Measurements from ENCODE around the gene NPC1L1. TPM values are rescaled to one million over a fixed set of nuclear protein-coding genes. Genes with fewer than 3 reads are reported as not detected.

NPC1L1 gene
- total RNA-seq, 3 donors from 2014 or later (not counting 1 experiment from before 2014, with no cell fraction given): 0.10 to 0.16 TPM; not detected in 1

- ATAC-seq (peak in 2 of 3 donors; percentile 33 to 39), DNase-seq (no peak)
- Mint-ChIP-seq H3K27ac (peak overlapping the region in 1 of 2 donors; percentile 77), H3K9me3 (no peaks in the 10 kb centered on the region), H3K27me3 (ENCODE audit: low read depth in 2 of 2) (no peaks in the 10 kb centered on the region), H3K4me1 (peaks cover 13% of the 10 kb centered on the region in 2 donors), H3K36me3 (no peaks in the 10 kb centered on the region), H3K4me3 (no peak overlapping the region)
- TF ChIP-seq CTCF (IDR thresholded peaks at IDR 0.05): no peak
- H3K36me3 ChIP-seq (ENCODE audit: control insufficient read depth, insufficient read depth, low read length): peaks cover 66% of the 10 kb centered on the region
- H3K4me1 ChIP-seq (ENCODE audit: control insufficient read depth, insufficient read depth, low read length): peaks cover 2% of the 10 kb centered on the region
- H3K27me3 ChIP-seq (ENCODE audit: control insufficient read depth, insufficient read depth, low read length): no peaks in the 10 kb centered on the region
- no peak overlapping the region for H3K4me3 ChIP-seq (ENCODE audit: low read length)
- 82% methylated on average over 12 of the region's 16 CpGs for WGBS (ENCODE audit: insufficient coverage)
- H3K27ac ChIP-seq (ENCODE audit: low read length): no peak overlapping the region
- H3K9me3 ChIP-seq (ENCODE audit: control insufficient read depth, insufficient read depth, low read length): no peaks in the 10 kb centered on the region
- intact Hi-C loops (cut with micrococcal nuclease): no loop called here
Measured at GRCh38 chr7:44565795-44566559, 24.8 kb upstream of the NPC1L1 start.

GRCh38 chr7:44565097-44565794 lies 24.1 kb upstream of the NPC1L1 start:
- Mint-ChIP-seq H3K4me1 (peaks cover 13% of the 10 kb centered on the region in 2 donors), H3K27me3 (ENCODE audit: low read depth in 2 of 2) (no peaks in the 10 kb centered on the region), H3K4me3 (no peak overlapping the region), H3K9me3 (no peaks in the 10 kb centered on the region), H3K27ac (peak overlapping the region; percentile 6 to 77), H3K36me3 (no peaks in the 10 kb centered on the region)
- TF ChIP-seq CTCF (IDR thresholded peaks at IDR 0.05): peak; percentile 92
- H3K36me3 ChIP-seq (ENCODE audit: control insufficient read depth, insufficient read depth, low read length): peaks cover 60% of the 10 kb centered on the region
- no peak overlapping the region for H3K4me3 ChIP-seq (ENCODE audit: low read length)
- DNase-seq: peak; percentile 59 to 79
- H3K9me3 ChIP-seq (ENCODE audit: control insufficient read depth, insufficient read depth, low read length): no peaks in the 10 kb centered on the region
- WGBS (ENCODE audit: insufficient coverage): 71% methylated on average over 13 of the region's 13 CpGs
- ATAC-seq: peak; percentile 82 to 98 (median 92)
- H3K27ac ChIP-seq (ENCODE audit: low read length): no peak overlapping the region
- intact Hi-C loops (cut with micrococcal nuclease): no loop called here
- H3K27me3 ChIP-seq (ENCODE audit: control insufficient read depth, insufficient read depth, low read length): no peaks in the 10 kb centered on the region
- H3K4me1 ChIP-seq (ENCODE audit: control insufficient read depth, insufficient read depth, low read length): peaks cover 2% of the 10 kb centered on the region

DNA sequence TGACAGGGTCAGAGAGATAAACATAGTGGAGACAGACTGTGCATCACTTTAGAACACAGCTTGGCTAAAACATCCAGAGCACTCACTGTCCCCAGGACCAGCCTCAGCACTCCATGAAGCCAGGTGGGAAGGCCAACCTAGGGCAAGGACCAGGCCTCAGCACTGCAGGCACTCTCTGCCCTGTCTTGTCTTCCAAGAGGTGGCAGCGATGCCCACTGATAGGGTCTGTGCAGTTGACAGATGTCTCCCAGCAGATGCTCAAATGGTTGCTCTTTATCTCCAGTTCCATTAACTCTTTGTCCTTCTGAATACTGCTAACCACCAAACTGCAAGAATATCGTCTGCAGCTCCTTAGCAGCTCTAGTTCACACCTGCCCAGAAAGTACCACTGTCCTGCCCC lies 23.5 kb upstream of the NPC1L1 start:
- H3K9me3 ChIP-seq (ENCODE audit: control insufficient read depth, insufficient read depth, low read length): no peaks in the 10 kb centered on the region
- no peak for DNase-seq
- Mint-ChIP-seq H3K9me3 (no peaks in the 10 kb centered on the region), H3K27me3 (ENCODE audit: low read depth in 2 of 2) (no peaks in the 10 kb centered on the region), H3K27ac (peak overlapping the region in 1 of 2 donors; percentile 77), H3K4me1 (peaks cover 13% of the 10 kb centered on the region in 2 donors), H3K36me3 (no peaks in the 10 kb centered on the region), H3K4me3 (no peak overlapping the region)
- peaks cover 53% of the 10 kb centered on the region for H3K36me3 ChIP-seq (ENCODE audit: control insufficient read depth, insufficient read depth, low read length)
- no peaks in the 10 kb centered on the region for H3K27me3 ChIP-seq (ENCODE audit: control insufficient read depth, insufficient read depth, low read length)
- 98% methylated on average over 2 of the region's 2 CpGs for WGBS (ENCODE audit: insufficient coverage)
- H3K4me3 ChIP-seq (ENCODE audit: low read length): no peak overlapping the region
- H3K27ac ChIP-seq (ENCODE audit: low read length): no peak overlapping the region
- no peak for TF ChIP-seq CTCF (IDR thresholded peaks at IDR 0.05)
- peaks cover 2% of the 10 kb centered on the region for H3K4me1 ChIP-seq (ENCODE audit: control insufficient read depth, insufficient read depth, low read length)
- intact Hi-C loops (cut with micrococcal nuclease): no loop called here
- ATAC-seq: no peak

All from natural killer cell (primary cell).